ENCODE data around the gene SMOC2.
"Not testable (repeated sequence)": the region's sequence is repeated elsewhere in the genome, so short reads cannot be mapped to it uniquely, and the experiment has no call there.

Gene SMOC2

DNA sequence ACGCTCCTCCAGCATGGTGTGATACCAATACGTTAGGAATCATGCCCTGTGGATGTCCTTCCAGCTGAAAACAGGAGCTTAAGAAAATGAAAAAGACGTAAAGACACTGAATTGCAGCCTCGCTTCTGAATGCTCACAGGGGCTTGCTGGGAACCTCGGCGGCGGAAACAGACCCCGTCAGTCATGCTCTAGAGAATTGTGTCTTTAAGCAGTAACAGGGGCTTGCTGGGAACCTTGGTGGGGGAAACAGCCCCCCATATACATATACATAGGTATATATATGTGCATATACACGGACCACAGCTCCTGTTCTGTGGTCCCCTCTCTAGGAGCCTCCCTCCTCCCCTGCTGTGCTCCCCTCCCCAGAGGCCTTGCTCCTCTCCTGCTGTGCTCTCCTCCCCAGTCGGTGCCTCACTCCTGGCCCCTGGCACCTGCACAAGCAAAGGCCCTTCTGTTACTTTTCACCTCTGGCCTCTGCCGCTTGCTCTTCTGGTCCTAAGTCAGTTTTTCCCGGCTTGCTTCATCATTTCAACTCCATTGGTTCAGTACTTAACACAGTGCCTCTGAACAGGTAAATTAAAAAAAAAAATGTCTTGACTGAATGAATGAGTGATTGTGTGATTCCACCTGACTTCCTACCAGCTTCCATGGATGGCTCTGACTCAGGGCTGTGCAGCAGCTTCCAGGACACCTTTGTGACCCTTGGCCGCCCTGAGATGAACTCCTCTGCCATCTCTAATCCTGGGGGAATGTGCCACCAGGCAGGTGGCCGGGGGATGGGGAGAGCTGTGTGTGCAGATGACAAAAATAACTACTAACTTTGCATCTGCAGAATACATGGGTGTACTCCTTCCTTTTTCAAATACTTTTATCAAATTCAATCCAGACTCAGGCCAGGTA lies 246.1 kb downstream of the SMOC2 start:
- no peak overlapping the region for H3K4me3 ChIP-seq (ENCODE audit: low read depth, low read length)
- peaks cover 7% of the 10 kb centered on the region; the same call in 1 of the 2 replicates for H3K4me1 ChIP-seq (ENCODE audit: control insufficient read depth, insufficient read depth, low read length)
- no peak overlapping the region for H3K9ac ChIP-seq (ENCODE audit: low read length)
- H3K36me3 ChIP-seq (ENCODE audit: control insufficient read depth, insufficient read depth, low read length) = no peaks in the 10 kb centered on the region
- H3K27ac ChIP-seq (ENCODE audit: low read depth, low read length) = no peak overlapping the region
- no peaks in the 10 kb centered on the region for H3K27me3 ChIP-seq (ENCODE audit: control insufficient read depth, insufficient read depth, low read length)
- no peaks in the 10 kb centered on the region for H3K9me3 ChIP-seq (ENCODE audit: control insufficient read depth, insufficient read depth, low read depth, low read length)

DNA sequence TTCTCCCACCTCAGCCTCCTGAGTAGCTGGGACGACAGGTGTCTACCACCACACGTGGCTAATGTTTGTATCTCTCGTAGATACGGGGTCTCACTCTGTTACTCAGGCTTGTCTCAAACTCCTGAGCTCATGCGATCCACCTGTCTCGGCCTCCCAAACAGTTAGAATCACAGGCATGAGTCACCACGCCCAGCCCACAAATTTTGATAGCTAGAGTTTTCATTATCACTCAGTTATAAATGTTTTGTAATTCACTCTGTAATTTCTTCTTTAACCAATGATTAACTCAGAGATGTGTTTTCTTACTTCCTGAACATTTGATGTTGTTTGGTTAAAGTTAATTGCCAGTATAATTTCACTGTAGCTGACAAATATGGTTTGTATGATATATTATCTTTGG lies 249.3 kb downstream of the SMOC2 start:
- Histone ChIP-seq H3K36me3 (ENCODE audit: control insufficient read depth, insufficient read depth, low read length) (no peaks in the 10 kb centered on the region), H3K4me1 (ENCODE audit: control insufficient read depth, insufficient read depth, low read length) (peaks cover 4% of the 10 kb centered on the region; the same call in 1 of the 2 replicates), H3K27ac (ENCODE audit: low read depth, low read length) (no peak overlapping the region), H3K4me3 (ENCODE audit: low read depth, low read length) (no peak overlapping the region), H3K27me3 (ENCODE audit: control insufficient read depth, insufficient read depth, low read length) (no peaks in the 10 kb centered on the region), H3K9me3 (ENCODE audit: control insufficient read depth, insufficient read depth, low read depth, low read length) (no peaks in the 10 kb centered on the region), H3K9ac (ENCODE audit: low read length) (no peak overlapping the region)

DNA sequence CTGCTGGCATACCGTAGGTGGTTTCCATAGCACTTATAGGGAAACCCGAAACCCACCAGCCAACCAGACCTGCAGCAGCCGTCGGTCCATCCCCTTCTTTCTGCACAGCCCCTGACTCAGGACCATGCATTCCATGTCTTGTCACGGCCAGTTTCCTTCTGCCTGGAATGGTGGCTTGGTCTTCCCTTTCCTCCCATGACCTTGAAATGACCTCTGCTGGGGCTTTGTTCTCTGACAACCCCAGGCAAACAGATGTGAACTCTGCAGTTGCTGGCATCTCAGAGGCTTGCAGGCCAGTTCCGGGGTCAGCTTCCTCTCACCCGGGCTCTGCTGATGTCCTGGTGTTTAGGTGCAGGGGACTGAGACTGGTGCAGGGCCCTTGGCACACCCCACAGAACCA lies 250.8 kb downstream of the SMOC2 start:
- H3K4me1 ChIP-seq (ENCODE audit: control insufficient read depth, insufficient read depth, low read length) = peaks cover 13% of the 10 kb centered on the region; the same call in 1 of the 2 replicates
- H3K4me3 ChIP-seq (ENCODE audit: low read depth, low read length) = no peak overlapping the region
- H3K27ac ChIP-seq (ENCODE audit: low read depth, low read length) = no peak overlapping the region
- no peak overlapping the region for H3K9ac ChIP-seq (ENCODE audit: low read length)
- H3K9me3 ChIP-seq (ENCODE audit: control insufficient read depth, insufficient read depth, low read depth, low read length) = no peaks in the 10 kb centered on the region
- H3K36me3 ChIP-seq (ENCODE audit: control insufficient read depth, insufficient read depth, low read length) = no peaks in the 10 kb centered on the region
- no peaks in the 10 kb centered on the region for H3K27me3 ChIP-seq (ENCODE audit: control insufficient read depth, insufficient read depth, low read length)

DNA sequence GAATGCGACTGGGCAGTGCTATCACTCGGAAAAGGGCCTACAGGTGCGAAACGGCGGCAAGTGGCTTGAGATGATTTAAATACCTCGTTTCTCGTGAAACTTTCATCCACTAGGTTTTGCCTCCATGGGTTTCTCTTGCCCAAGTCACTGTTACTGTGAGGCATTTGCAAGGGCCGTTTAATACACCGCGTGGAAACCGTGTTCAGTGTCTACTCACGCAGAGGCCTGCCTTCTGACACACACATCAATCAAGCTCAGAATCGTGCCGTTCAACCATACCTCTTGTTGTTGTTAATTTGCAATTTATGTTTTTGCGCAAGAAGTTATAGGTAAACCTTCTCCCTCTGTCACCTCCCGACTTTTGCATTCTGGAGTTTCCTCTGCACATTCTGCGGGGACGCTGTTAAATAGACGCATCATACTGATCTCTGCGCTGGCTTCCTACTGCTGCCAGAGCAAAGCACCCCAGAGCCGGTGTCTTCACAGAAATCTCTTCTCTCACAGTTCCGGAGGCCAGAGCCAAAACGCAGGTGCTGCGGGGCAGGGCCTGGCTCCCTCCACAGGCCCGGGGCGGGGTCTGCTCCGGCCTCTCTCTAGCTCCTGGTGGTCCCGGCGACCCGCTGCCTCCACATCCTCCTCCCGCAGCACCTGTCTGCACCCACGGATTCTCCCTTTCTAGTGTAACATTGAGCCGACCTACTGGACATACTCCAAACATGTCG lies 251.4 kb downstream of the SMOC2 start:
- Histone ChIP-seq H3K27ac (ENCODE audit: low read depth, low read length) (no peak overlapping the region), H3K4me3 (ENCODE audit: low read depth, low read length) (no peak overlapping the region), H3K36me3 (ENCODE audit: control insufficient read depth, insufficient read depth, low read length) (no peaks in the 10 kb centered on the region), H3K9me3 (ENCODE audit: control insufficient read depth, insufficient read depth, low read depth, low read length) (no peaks in the 10 kb centered on the region), H3K9ac (ENCODE audit: low read length) (no peak overlapping the region), H3K4me1 (ENCODE audit: control insufficient read depth, insufficient read depth, low read length) (peaks cover 13% of the 10 kb centered on the region; the same call in 1 of the 2 replicates), H3K27me3 (ENCODE audit: control insufficient read depth, insufficient read depth, low read length) (no peaks in the 10 kb centered on the region)

DNA sequence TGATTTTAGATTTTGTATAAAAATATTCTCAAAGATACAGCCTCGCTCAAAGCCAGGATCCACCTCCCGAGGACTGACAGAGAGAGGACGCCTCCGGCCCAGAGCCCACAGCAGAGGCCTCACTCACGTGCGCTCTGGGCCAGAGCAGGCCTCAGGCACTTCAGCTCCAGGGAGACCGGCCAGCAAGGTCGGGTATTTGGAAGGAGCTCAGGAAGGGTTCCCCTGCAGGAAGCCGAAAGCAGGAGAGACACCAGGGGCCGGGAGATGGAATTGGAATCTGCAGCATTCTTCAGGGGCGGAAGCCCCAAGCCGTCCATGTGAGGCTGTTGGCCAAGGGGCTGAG lies 251.9 kb downstream of the SMOC2 start:
- not testable (repeated sequence) for H3K27me3 ChIP-seq (ENCODE audit: control insufficient read depth, insufficient read depth, low read length); H3K27ac ChIP-seq (ENCODE audit: low read depth, low read length); H3K4me3 ChIP-seq (ENCODE audit: low read depth, low read length); H3K9me3 ChIP-seq (ENCODE audit: control insufficient read depth, insufficient read depth, low read depth, low read length); H3K36me3 ChIP-seq (ENCODE audit: control insufficient read depth, insufficient read depth, low read length); H3K9ac ChIP-seq (ENCODE audit: low read length)
- H3K4me1 ChIP-seq (ENCODE audit: control insufficient read depth, insufficient read depth, low read length) = peaks cover 13% of the 10 kb centered on the region; the same call in 1 of the 2 replicates

DNA sequence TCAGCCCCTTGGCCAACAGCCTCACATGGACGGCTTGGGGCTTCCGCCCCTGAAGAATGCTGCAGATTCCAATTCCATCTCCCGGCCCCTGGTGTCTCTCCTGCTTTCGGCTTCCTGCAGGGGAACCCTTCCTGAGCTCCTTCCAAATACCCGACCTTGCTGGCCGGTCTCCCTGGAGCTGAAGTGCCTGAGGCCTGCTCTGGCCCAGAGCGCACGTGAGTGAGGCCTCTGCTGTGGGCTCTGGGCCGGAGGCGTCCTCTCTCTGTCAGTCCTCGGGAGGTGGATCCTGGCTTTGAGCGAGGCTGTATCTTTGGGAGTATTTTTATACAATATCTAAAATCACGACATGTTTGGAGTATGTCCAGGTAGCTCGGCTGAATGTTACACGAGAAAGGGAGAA lies 253.8 kb downstream of the SMOC2 start:
- H3K27me3 ChIP-seq (ENCODE audit: control insufficient read depth, insufficient read depth, low read length); H3K36me3 ChIP-seq (ENCODE audit: control insufficient read depth, insufficient read depth, low read length); H3K27ac ChIP-seq (ENCODE audit: low read depth, low read length); H3K9me3 ChIP-seq (ENCODE audit: control insufficient read depth, insufficient read depth, low read depth, low read length); H3K4me3 ChIP-seq (ENCODE audit: low read depth, low read length); H3K9ac ChIP-seq (ENCODE audit: low read length): not testable (repeated sequence)
- H3K4me1 ChIP-seq (ENCODE audit: control insufficient read depth, insufficient read depth, low read length) = peaks cover 13% of the 10 kb centered on the region; the same call in 1 of the 2 replicates

DNA sequence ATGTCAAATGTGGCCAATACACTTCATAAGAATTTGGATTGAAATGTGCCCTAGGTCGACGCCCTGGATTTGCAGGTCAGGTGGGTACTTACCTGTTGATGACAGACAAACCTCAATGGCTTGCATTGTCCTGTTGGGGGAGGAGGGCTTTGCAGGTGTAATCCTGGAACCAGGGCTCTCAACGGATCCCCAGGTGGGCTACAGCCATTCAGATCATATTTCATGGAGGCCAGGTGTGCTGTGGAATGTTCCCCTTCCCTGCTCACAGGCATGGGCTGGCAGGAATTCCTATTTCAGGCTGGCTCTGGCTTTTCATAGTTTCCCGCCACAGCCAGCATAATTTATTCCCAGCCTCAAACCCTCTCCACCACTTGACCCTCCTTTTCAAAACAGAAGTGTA lies 254.7 kb downstream of the SMOC2 start:
- H3K9me3 ChIP-seq (ENCODE audit: control insufficient read depth, insufficient read depth, low read depth, low read length) = no peaks in the 10 kb centered on the region
- no peaks in the 10 kb centered on the region for H3K36me3 ChIP-seq (ENCODE audit: control insufficient read depth, insufficient read depth, low read length)
- no peak overlapping the region for H3K27ac ChIP-seq (ENCODE audit: low read depth, low read length)
- H3K27me3 ChIP-seq (ENCODE audit: control insufficient read depth, insufficient read depth, low read length) = no peaks in the 10 kb centered on the region
- no peak overlapping the region for H3K9ac ChIP-seq (ENCODE audit: low read length)
- peaks cover 13% of the 10 kb centered on the region; the same call in 1 of the 2 replicates for H3K4me1 ChIP-seq (ENCODE audit: control insufficient read depth, insufficient read depth, low read length)
- no peak overlapping the region for H3K4me3 ChIP-seq (ENCODE audit: low read depth, low read length)

DNA sequence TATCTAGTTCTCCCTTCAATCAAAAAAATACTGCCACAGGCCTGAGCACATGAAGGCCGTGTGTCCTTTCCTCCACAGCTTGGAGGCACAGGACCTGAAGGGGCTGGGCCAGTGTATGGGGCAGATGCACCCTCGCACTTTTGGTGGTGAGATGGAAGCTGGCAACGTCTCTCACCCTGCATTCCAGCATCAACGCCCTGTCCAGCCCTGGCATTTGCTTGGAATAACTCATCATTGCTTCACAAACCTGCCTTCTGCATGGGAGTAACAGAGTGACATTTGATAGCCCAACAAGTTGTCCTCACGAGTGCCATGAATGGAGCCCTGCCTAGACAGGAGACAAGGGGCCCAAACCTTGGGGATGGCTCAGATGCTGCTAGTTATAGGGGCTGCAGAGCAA lies 257.9 kb downstream of the SMOC2 start:
- Histone ChIP-seq H3K27me3 (ENCODE audit: control insufficient read depth, insufficient read depth, low read length) (no peaks in the 10 kb centered on the region), H3K4me3 (ENCODE audit: low read depth, low read length) (no peak overlapping the region), H3K4me1 (ENCODE audit: control insufficient read depth, insufficient read depth, low read length) (peaks cover 13% of the 10 kb centered on the region; the same call in 1 of the 2 replicates), H3K9ac (ENCODE audit: low read length) (no peak overlapping the region), H3K36me3 (ENCODE audit: control insufficient read depth, insufficient read depth, low read length) (no peaks in the 10 kb centered on the region), H3K9me3 (ENCODE audit: control insufficient read depth, insufficient read depth, low read depth, low read length) (no peaks in the 10 kb centered on the region), H3K27ac (ENCODE audit: low read depth, low read length) (no peak overlapping the region)

DNA sequence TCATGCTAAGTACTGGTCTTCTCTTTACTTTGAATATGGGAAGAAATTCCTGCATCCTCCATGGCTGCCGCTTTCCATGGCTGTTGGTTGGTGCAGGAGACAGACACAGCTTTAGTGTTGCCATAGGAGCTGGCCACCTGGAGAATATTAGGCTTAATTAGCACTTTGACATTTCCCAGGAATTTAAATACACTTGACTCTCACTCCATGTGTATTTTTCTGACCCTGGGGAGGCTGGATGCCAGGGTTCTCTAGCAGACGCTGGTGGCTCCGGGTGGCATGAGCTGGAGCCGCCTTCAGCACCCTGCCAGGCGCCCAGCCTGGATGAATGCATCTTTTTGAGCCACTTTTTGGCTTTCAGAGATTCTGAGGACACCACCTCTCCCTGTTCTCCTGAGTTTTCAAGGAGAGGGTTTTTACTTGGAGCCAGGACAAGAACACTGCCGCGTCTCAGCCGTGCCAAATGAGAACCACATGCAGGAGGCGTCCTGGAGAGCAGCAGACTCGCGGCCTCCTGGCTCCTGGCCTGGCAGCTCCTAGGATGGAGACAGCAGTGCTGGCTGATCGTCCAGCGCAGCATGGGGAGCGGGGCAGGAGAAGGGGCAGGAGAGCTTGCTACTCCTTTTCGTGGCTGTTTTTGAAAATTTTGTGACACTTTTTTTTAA lies 258.8 kb downstream of the SMOC2 start:
- Histone ChIP-seq H3K4me1 (ENCODE audit: control insufficient read depth, insufficient read depth, low read length) (peaks cover 13% of the 10 kb centered on the region; the same call in 1 of the 2 replicates), H3K36me3 (ENCODE audit: control insufficient read depth, insufficient read depth, low read length) (no peaks in the 10 kb centered on the region), H3K4me3 (ENCODE audit: low read depth, low read length) (no peak overlapping the region), H3K27me3 (ENCODE audit: control insufficient read depth, insufficient read depth, low read length) (no peaks in the 10 kb centered on the region), H3K9ac (ENCODE audit: low read length) (no peak overlapping the region), H3K9me3 (ENCODE audit: control insufficient read depth, insufficient read depth, low read depth, low read length) (no peaks in the 10 kb centered on the region), H3K27ac (ENCODE audit: low read depth, low read length) (no peak overlapping the region)

DNA sequence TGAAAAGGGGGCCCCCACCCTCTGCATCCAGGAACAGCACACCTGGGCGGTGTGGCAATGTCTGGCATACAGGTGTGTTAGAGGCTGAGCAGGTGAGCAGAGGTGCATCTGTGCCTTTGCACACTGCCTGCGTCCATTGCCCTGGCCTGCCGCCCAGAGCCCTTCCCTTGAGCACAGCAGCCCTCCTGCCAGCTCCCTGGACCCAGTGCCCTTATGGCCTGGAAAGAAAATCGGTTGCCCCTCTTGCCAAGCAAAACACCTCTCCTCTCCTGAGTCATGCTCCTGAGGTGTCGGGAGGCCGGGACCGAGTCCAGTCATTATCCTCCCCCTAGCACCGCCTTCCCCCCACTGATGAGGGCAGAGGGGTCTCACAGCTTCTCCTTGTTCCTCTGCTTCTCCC lies 259.9 kb downstream of the SMOC2 start:
- Histone ChIP-seq H3K4me1 (ENCODE audit: control insufficient read depth, insufficient read depth, low read length) (peaks cover 4% of the 10 kb centered on the region; the same call in 1 of the 2 replicates), H3K36me3 (ENCODE audit: control insufficient read depth, insufficient read depth, low read length) (no peaks in the 10 kb centered on the region), H3K9ac (ENCODE audit: low read length) (no peak overlapping the region)

DNA sequence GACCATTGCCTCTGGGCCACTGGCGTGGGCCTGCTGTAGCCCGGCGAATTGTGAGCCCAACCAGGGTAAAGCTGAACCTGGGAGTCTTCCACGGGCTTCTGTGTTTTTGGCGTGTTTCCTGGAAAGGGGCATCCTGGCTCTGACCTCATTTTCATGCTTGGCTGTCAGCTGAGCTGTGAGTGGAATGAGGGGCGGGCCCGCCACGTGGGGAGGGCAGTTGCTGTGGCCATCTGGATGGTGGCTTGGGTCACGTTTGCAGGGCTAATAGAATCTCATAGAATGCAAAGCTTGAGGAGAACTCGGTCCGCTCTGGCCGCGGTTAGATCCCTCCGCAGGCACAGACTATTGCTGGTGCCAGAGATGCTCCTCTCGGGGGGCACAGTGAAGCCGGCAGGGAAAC lies 263.0 kb downstream of the SMOC2 start:
- H3K9me3 ChIP-seq (ENCODE audit: control insufficient read depth, insufficient read depth, low read depth, low read length) = peaks cover 10% of the 10 kb centered on the region; the same call in 1 of the 2 replicates
- H3K27me3 ChIP-seq (ENCODE audit: control insufficient read depth, insufficient read depth, low read length) = no peaks in the 10 kb centered on the region

More for the DNA sequence above, 259.9 kb downstream of the SMOC2 start:
- Histone ChIP-seq H3K9me3 (ENCODE audit: control insufficient read depth, insufficient read depth, low read depth, low read length) (0 out of 2 replicates have a peak, but pooled peaks cover 3% of the 10 kb centered on the region), H3K4me3 (ENCODE audit: low read depth, low read length) (no peak overlapping the region), H3K27ac (ENCODE audit: low read depth, low read length) (no peak overlapping the region), H3K27me3 (ENCODE audit: control insufficient read depth, insufficient read depth, low read length) (no peaks in the 10 kb centered on the region)

More for the DNA sequence above, 263.0 kb downstream of the SMOC2 start:
- Histone ChIP-seq H3K4me3 (ENCODE audit: low read depth, low read length) (no peak overlapping the region), H3K9ac (ENCODE audit: low read length) (no peak overlapping the region), H3K4me1 (ENCODE audit: control insufficient read depth, insufficient read depth, low read length) (no peaks in the 10 kb centered on the region), H3K36me3 (ENCODE audit: control insufficient read depth, insufficient read depth, low read length) (no peaks in the 10 kb centered on the region), H3K27ac (ENCODE audit: low read depth, low read length) (no peak overlapping the region)

All from HUES6 (cell line).